ENCODE results near the gene IGFLR1. TPM values are rescaled to one million over a fixed set of nuclear protein-coding genes. Genes with fewer than 3 reads are reported as not detected.

IGFLR1 gene
- total RNA-seq, 4 donors from 2014 or later, result 4.8 to 25.5 (median 10.7) TPM

DNA sequence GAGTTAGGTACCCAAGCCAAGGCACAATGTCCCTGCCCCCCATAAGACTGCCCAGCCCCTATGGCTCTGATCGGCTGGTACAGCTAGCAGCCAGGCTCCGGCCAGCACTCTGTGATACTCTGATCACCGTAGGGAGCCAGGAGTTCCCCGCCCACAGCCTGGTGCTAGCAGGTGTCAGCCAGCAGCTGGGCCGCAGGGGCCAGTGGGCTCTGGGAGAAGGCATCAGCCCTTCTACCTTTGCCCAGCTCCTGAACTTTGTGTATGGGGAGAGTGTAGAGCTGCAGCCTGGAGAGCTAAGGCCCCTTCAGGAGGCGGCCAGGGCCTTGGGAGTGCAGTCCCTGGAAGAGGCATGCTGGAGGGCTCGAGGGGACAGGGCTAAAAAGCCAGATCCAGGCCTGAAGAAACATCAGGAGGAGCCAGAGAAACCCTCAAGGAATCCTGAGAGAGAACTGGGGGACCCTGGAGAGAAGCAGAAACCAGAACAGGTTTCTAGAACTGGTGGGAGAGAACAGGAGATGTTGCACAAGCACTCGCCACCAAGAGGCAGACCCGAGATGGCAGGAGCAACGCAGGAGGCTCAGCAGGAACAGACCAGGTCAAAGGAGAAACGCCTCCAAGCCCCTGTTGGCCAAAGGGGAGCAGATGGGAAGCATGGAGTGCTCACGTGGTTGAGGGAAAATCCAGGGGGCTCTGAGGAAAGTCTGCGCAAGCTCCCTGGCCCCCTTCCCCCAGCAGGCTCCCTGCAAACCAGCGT lies 27.5 kb downstream of the IGFLR1 start:
- peaks cover 0 to 2% (median 0%) of the 10 kb centered on the region in 3 donors for H3K36me3 ChIP-seq
- DNase-seq (ENCODE audit: low spot score in 2 of 2), result no peak
- H3K9me3 ChIP-seq, result no peaks in the 10 kb centered on the region
- no peaks in the 10 kb centered on the region for H3K27me3 ChIP-seq
- H3K27ac ChIP-seq, result no peak overlapping the region
- no peak overlapping the region for H3K4me3 ChIP-seq
- peaks cover 0 to 28% (median 23%) of the 10 kb centered on the region in 4 donors for H3K4me1 ChIP-seq
- WGBS, 2 donors, result 73 to 79% methylated on average over 14 of the region's 14 CpGs
- TF ChIP-seq, protein P1, sequence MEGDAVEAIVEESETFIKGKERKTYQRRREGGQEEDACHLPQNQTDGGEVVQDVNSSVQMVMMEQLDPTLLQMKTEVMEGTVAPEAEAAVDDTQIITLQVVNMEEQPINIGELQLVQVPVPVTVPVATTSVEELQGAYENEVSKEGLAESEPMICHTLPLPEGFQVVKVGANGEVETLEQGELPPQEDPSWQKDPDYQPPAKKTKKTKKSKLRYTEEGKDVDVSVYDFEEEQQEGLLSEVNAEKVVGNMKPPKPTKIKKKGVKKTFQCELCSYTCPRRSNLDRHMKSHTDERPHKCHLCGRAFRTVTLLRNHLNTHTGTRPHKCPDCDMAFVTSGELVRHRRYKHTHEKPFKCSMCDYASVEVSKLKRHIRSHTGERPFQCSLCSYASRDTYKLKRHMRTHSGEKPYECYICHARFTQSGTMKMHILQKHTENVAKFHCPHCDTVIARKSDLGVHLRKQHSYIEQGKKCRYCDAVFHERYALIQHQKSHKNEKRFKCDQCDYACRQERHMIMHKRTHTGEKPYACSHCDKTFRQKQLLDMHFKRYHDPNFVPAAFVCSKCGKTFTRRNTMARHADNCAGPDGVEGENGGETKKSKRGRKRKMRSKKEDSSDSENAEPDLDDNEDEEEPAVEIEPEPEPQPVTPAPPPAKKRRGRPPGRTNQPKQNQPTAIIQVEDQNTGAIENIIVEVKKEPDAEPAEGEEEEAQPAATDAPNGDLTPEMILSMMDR (IDR thresholded peaks at IDR 0.05), result no peak
- no peak for TF ChIP-seq EP300 (IDR thresholded peaks at IDR 0.05)
- no peak for TF ChIP-seq POLR2A (IDR thresholded peaks at IDR 0.05)

DNA sequence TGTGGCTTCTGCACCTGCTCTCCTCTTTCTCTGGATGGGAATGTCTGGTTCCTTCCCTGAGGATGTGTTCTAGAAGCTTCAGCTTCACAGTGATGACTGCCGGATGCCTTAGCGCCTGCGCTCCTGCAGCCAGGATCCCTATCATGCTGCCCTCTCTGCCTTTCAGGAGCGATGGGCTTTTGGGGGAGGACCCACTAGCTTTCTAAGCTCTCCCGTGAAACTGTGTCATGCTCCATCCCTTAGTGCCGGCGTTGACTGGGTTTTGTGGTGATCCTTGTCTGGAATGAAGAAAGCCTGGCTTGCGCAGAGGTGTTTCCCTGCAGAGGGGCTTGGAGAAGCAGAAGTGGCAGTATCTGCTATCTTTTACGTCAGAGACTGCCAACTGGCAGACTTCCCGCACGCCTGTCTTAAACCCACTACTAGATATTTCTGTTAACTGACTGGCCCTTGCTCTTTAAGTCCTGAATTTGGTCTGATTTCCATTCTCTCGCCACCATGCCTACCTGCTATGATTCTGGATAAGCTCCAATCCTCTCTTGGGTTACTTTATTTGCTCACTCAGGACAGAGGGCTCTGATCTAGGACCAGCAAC lies 28.3 kb downstream of the IGFLR1 start:
- 82 to 84% methylated on average over 10 to 12 of the region's 12 CpGs for WGBS, 2 donors
- Histone ChIP-seq H3K9me3 (no peaks in the 10 kb centered on the region), H3K27ac (no peak overlapping the region), H3K4me3 (no peak overlapping the region), H3K4me1 (peaks cover 0 to 20% (median 17%) of the 10 kb centered on the region in 4 donors), H3K36me3 (no peaks in the 10 kb centered on the region), H3K27me3 (no peaks in the 10 kb centered on the region)
- TF ChIP-seq EP300 (IDR thresholded peaks at IDR 0.05), result no peak
- TF ChIP-seq POLR2A (IDR thresholded peaks at IDR 0.05), result no peak
- TF ChIP-seq, protein P1 (IDR thresholded peaks at IDR 0.05), result no peak
- no peak for DNase-seq (ENCODE audit: low spot score in 2 of 2)

DNA sequence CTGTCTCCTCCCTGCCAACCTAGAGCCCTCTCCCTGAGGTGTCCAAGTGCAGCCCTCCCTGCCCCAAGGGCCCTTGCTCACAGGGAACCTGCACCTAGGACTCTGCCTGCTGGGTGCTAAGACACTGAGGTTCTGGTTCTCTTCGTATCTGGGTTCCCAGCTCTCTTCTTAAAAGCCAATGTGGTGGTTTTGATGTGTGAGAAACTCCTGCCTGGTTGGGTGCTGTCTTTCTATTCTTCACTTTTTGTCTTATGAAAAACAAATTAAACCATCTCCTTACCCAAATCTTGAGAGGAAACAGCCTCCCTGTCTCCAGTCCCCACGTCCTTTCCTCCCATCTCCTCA lies 28.8 kb downstream of the IGFLR1 start:
- Histone ChIP-seq H3K36me3 (no peaks in the 10 kb centered on the region), H3K4me1 (peaks cover 0 to 15% (median 13%) of the 10 kb centered on the region in 4 donors), H3K9me3 (no peaks in the 10 kb centered on the region), H3K27ac (no peak overlapping the region), H3K4me3 (peak overlapping the region in 1 of 4 donors; percentile 21), H3K27me3 (no peaks in the 10 kb centered on the region)
- WGBS, 2 donors, result 68 to 77% methylated on average over 2 of the region's 2 CpGs
- DNase-seq (ENCODE audit: low spot score in 2 of 2), result no peak
- TF ChIP-seq, protein P1 (IDR thresholded peaks at IDR 0.05), result no peak
- TF ChIP-seq POLR2A (IDR thresholded peaks at IDR 0.05) (no peak), EP300 (IDR thresholded peaks at IDR 0.05) (no peak)

DNA sequence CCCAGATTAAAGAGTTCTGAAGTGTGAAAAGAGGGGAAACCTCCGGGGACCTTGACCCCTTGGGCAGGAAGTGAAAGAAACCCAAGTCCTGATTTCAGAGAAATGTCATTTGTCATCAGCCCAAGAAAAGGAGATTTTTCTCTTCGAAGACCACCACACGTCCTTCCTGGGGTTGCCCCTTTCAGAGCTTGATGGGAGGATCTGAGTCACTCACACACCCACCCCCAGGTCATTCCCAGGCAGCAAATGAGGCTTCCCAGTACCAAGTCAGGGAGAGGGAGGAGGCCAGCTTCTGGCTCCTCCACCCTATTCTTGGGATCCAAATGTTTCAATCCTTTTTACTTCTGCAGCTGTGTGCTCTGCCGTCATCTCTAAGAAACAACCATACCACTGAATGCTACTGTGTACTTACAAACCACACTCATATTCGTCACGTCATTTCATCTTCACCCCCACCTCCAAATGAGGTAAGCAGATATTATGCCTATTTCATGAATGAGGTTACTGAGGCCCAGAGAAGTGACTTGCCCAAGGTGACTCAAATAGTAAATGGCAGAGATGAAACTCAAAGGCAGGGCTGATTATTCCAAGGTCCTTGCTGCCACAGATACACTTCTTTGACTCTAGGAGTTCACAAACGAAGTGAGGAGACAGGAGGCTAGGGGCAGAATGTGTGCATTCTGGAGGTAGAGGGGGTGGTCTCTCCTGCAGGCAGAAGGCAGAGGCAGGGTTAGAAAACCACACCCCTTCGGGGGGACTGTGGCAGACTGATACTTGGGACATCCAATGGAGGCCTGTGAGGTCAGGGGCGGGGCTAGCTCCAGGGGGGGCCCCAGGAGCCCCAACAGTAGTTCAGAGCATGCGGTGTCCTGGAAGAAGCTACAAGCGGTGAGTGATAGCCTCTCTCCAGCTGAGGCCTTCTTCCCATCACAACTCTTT lies 29.4 kb downstream of the IGFLR1 start:
- 68 to 70% methylated on average over 11 of the region's 11 CpGs for WGBS, 2 donors
- Histone ChIP-seq H3K4me1 (peaks cover 0 to 15% (median 12%) of the 10 kb centered on the region in 4 donors), H3K36me3 (no peaks in the 10 kb centered on the region), H3K27me3 (no peaks in the 10 kb centered on the region), H3K9me3 (no peaks in the 10 kb centered on the region), H3K27ac (no peak overlapping the region), H3K4me3 (peak overlapping the region in 1 of 4 donors; percentile 21)
- no peak for TF ChIP-seq EP300 (IDR thresholded peaks at IDR 0.05)
- TF ChIP-seq, protein P1 (IDR thresholded peaks at IDR 0.05), result no peak
- TF ChIP-seq POLR2A (IDR thresholded peaks at IDR 0.05), result no peak
- DNase-seq (ENCODE audit: low spot score in 2 of 2), result no peak

Measured in tibial nerve (tissue), 4 donors.